Keratinocyte (primary cell): ENCODE results near the gene GID4. TPM values are rescaled to one million over a fixed set of nuclear protein-coding genes. Genes with fewer than 3 reads are reported as not detected.

Experiments
- DNase-seq: peaks from one replicate; pipeline ENCODE4 v3.0.0-alpha.2; 2011; ENCODE audit warnings: low read depth, missing footprints, low spot score
- FAIRE-seq: peaks from 2 replicates; lab custom pipeline; 2011; peaks lifted over from hg19 to GRCh38; lab: Jason Lieb, UNC
- H2AFZ ChIP-seq: 2 replicates; pipeline ENCODE4 v1.6.0; 2012; ENCODE audit warnings: low read length, control low read depth, inconsistent platforms; ENCODE audit not compliant: control insufficient read depth
- H3K27ac ChIP-seq: 2 replicates; pipeline ENCODE4 v1.5.1; 2011; ENCODE audit warnings: low read length; ENCODE audit not compliant: control insufficient read depth, insufficient read depth
- H3K27me3 ChIP-seq: 3 replicates; pipeline ENCODE4 v1.6.0; 2011; ENCODE audit warnings: low read length; ENCODE audit not compliant: control insufficient read depth, insufficient read depth; ENCODE audit errors: extremely low read depth
- H3K36me3 ChIP-seq, 2 experiments: 2 replicates in 1 of 2; 3 replicates in 1 of 2; pipeline ENCODE4 v1.5.1; 2011; ENCODE audit warnings: low read length in 2 of 2, mild to moderate bottlenecking in 1 of 2; ENCODE audit not compliant: control insufficient read depth in 2 of 2, insufficient read depth in 2 of 2; ENCODE audit errors: extremely low read depth in 1 of 2
- H3K4me1 ChIP-seq: 3 replicates; pipeline ENCODE4 v1.5.1; 2011; ENCODE audit warnings: low read length; ENCODE audit not compliant: control insufficient read depth, insufficient read depth; ENCODE audit errors: extremely low read depth
- H3K4me2 ChIP-seq: 3 replicates; pipeline ENCODE4 v1.6.0; 2011; ENCODE audit warnings: low read depth, low read length; ENCODE audit not compliant: control insufficient read depth, insufficient read depth; ENCODE audit errors: extremely low read depth
- H3K4me3 ChIP-seq, 3 experiments: fragments of 200-600 bp in 1 of 3; sonication (generic) in 1 of 3; 2 replicates in 2 of 3; 3 replicates in 1 of 3; pipeline ENCODE4 v1.5.1; 2011 to 2016; ENCODE audit warnings: low read length in 3 of 3, mild to moderate bottlenecking in 3 of 3, control low read depth in 2 of 3, inconsistent platforms in 1 of 3, low read depth in 1 of 3, mixed read lengths in 1 of 3, mixed run types in 1 of 3, moderate library complexity in 1 of 3; ENCODE audit not compliant: control insufficient read depth in 2 of 3, insufficient read depth in 2 of 3; ENCODE audit errors: extremely low read depth in 1 of 3
- H3K79me2 ChIP-seq: 2 replicates; pipeline ENCODE4 v1.6.0; 2012; ENCODE audit warnings: low read length; ENCODE audit not compliant: control insufficient read depth, insufficient read depth
- H3K9ac ChIP-seq: 3 replicates; pipeline ENCODE4 v1.6.0; 2011; ENCODE audit warnings: low read length; ENCODE audit not compliant: control insufficient read depth, insufficient read depth; ENCODE audit errors: extremely low read depth
- H3K9me1 ChIP-seq: 3 replicates; pipeline ENCODE4 v1.6.0; 2011; ENCODE audit warnings: low read length; ENCODE audit not compliant: control insufficient read depth, insufficient read depth; ENCODE audit errors: extremely low read depth
- H3K9me3 ChIP-seq: 2 replicates; pipeline ENCODE4 v1.5.1; 2012; ENCODE audit warnings: low read depth, low read length; ENCODE audit not compliant: control insufficient read depth
- H4K20me1 ChIP-seq: 3 replicates; pipeline ENCODE4 v1.6.0; 2011; ENCODE audit warnings: low read length; ENCODE audit not compliant: control insufficient read depth, insufficient read depth; ENCODE audit errors: extremely low read depth
- CTCF ChIP-seq, 3 experiments: IDR thresholded peaks in 1 of 3; conservative IDR thresholded peaks in 1 of 3; optimal IDR thresholded peaks in 1 of 3; 2 replicates in 2 of 3; 3 replicates in 1 of 3; pipeline versions ENCODE3 to v1.5.1; 2011; ENCODE audit warnings: low read length in 3 of 3, mild to moderate bottlenecking in 3 of 3, moderate library complexity in 2 of 3, control low read depth in 1 of 3, inconsistent platforms in 1 of 3; ENCODE audit not compliant: insufficient read depth in 2 of 3; ENCODE audit errors: extremely low read depth in 1 of 3
- EZH2 ChIP-seq: IDR thresholded peaks from one replicate; pipeline ENCODE4 v1.6.1; 2012; ENCODE audit warnings: inconsistent platforms, mild to moderate bottlenecking, low read length, moderate library complexity
- dilution Hi-C: fragments of 300-500 bp; cut with MboI; formaldehyde crosslinking; loops from one replicate; pipeline ENCODE4 v1.7.0; 2020; ENCODE audit warnings: low sequenced_read_pairs; ENCODE audit not compliant: extremely low pct_ligation_motif_present
- polyA plus RNA-seq, 5 experiments: library from polyadenylated mRNA; depleted of rRNA in 3 of 5; stranded (reverse) in 3 of 5; stranded (forward) in 1 of 5; unstranded in 1 of 5; fragments of >200 nt; gene quantifications; 1 replicate in 1 of 5; 2 replicates in 3 of 5; 3 replicates in 1 of 5; pipeline versions ENCODE4 v1.2.1 to v1.2.3, GENCODE V29; 2011 to 2012; ENCODE audit warnings: missing spikeins in 2 of 5, low read depth in 1 of 5, low replicate concordance in 1 of 5

GID4 gene
- polyA plus RNA-seq, 1 donor (not counting 4 experiments of a cell fraction or from before 2014, with no cell fraction given) = 16.8 TPM

GRCh38 chr17:18071751-18072150, 32.5 kb downstream of the GID4 start:
- Histone ChIP-seq H3K27ac (no peak overlapping the region), H3K9me1 (no peaks in the 10 kb centered on the region), H3K4me2 (no peak overlapping the region), H3K4me3 (no peak overlapping the region), H3K9ac (no peak overlapping the region), H3K4me1 (peaks cover 13% of the 10 kb centered on the region), H3K79me2 (no peaks in the 10 kb centered on the region), H3K27me3 (no peaks in the 10 kb centered on the region), H4K20me1 (no peaks in the 10 kb centered on the region), H2AFZ (no peak overlapping the region), H3K9me3 (no peaks in the 10 kb centered on the region), H3K36me3 (peaks cover 4 to 5% of the 10 kb centered on the region in 2 experiments)
- TF ChIP-seq EZH2 (no peak), CTCF (optimal IDR thresholded peaks at IDR 0.05 in 1 of 3, IDR thresholded peaks at IDR 0.05 in 1 of 3, conservative IDR thresholded peaks at IDR 0.05 in 1 of 3; ENCODE audit: extremely low read depth in 1 of 3, insufficient read depth in 2 of 3, low read length in 3 of 3) (no peak)
- dilution Hi-C loops = no loop called here
- FAIRE-seq = no peak
- DNase-seq = no peak

- TF ChIP-seq EZH2 (no peak), CTCF (optimal IDR thresholded peaks at IDR 0.05 in 1 of 3, IDR thresholded peaks at IDR 0.05 in 1 of 3, conservative IDR thresholded peaks at IDR 0.05 in 1 of 3; ENCODE audit: extremely low read depth in 1 of 3, insufficient read depth in 2 of 3, low read length in 3 of 3) (no peak)
- H3K4me3 ChIP-seq = no peak overlapping the region
- H3K27me3 ChIP-seq = no peaks in the 10 kb centered on the region
- no peaks in the 10 kb centered on the region for H4K20me1 ChIP-seq
- H2AFZ ChIP-seq = no peak overlapping the region
- no peaks in the 10 kb centered on the region for H3K36me3 ChIP-seq
- no peaks in the 10 kb centered on the region for H3K79me2 ChIP-seq
- no peaks in the 10 kb centered on the region for H3K9me3 ChIP-seq
- no peak overlapping the region for H3K9ac ChIP-seq
- no peak overlapping the region for H3K4me2 ChIP-seq
- peaks cover 6% of the 10 kb centered on the region for H3K4me1 ChIP-seq
- no peaks in the 10 kb centered on the region for H3K9me1 ChIP-seq
- dilution Hi-C loops = no loop called here
- H3K27ac ChIP-seq = no peak overlapping the region
- DNase-seq (no peak), FAIRE-seq (no peak)
Observed at GRCh38 chr17:18074566-18075272, 35.5 kb downstream of the GID4 start.
